OCI-LY1 (cell line): ENCODE data around the gene RFTN1.

Experiments used
- H2AFZ ChIP-seq: fragments of 200-600 bp; sonication (generic), shearing (Covaris generic); 2 replicates; pipeline ENCODE4 v1.6.0; 2014; ENCODE audit warnings: antibody characterized with exemption, mild to moderate bottlenecking, low read length
- H3F3A ChIP-seq: fragments of 200-600 bp; sonication (generic), shearing (Covaris generic); 2 replicates; pipeline ENCODE4 v1.6.0; 2014; ENCODE audit warnings: mild to moderate bottlenecking, antibody characterized with exemption, low read length, moderate library complexity; ENCODE audit not compliant: insufficient read depth
- H3K27ac ChIP-seq: fragments of 200-600 bp; sonication (generic); 2 replicates; pipeline ENCODE4 v1.5.1; 2014; ENCODE audit warnings: low read length, mixed run types, mild to moderate bottlenecking, low read depth; ENCODE audit not compliant: poor library complexity, severe bottlenecking
- H3K27me3 ChIP-seq: fragments of 200-600 bp; sonication (generic); 2 replicates; pipeline ENCODE4 v1.6.0; 2014; ENCODE audit warnings: antibody characterized with exemption, mild to moderate bottlenecking, low read length, moderate library complexity; ENCODE audit not compliant: insufficient read depth
- H3K36me3 ChIP-seq: fragments of 200-600 bp; sonication (generic); 2 replicates; pipeline ENCODE4 v1.6.1; 2014; ENCODE audit warnings: mild to moderate bottlenecking, antibody characterized with exemption, low read length, moderate library complexity, mixed read lengths; ENCODE audit not compliant: insufficient read depth
- H3K4me1 ChIP-seq: fragments of 200-600 bp; sonication (generic); 2 replicates; pipeline ENCODE4 v1.5.1; 2014; ENCODE audit warnings: mild to moderate bottlenecking, low read length, moderate library complexity; ENCODE audit not compliant: insufficient read depth, severe bottlenecking
- H3K4me2 ChIP-seq: fragments of 200-600 bp; sonication (generic), shearing (Covaris generic); 2 replicates; pipeline ENCODE4 v1.6.1; 2014; ENCODE audit warnings: low read length
- H3K4me3 ChIP-seq: fragments of 200-600 bp; sonication (generic); 2 replicates; pipeline ENCODE4 v1.5.1; 2014; ENCODE audit warnings: low read length, low read depth, mild to moderate bottlenecking, mixed read lengths; ENCODE audit not compliant: poor library complexity, severe bottlenecking
- H3K79me2 ChIP-seq: fragments of 200-600 bp; shearing (Covaris generic); 2 replicates; pipeline ENCODE4 v1.6.1; 2016; ENCODE audit warnings: mixed run types, low read length, mixed read lengths; ENCODE audit not compliant: insufficient read depth
- H3K9ac ChIP-seq: fragments of 200-600 bp; sonication (generic), shearing (Covaris generic); 2 replicates; pipeline ENCODE4 v1.6.1; 2014; ENCODE audit warnings: mild to moderate bottlenecking, low read length, mixed read lengths
- H3K9me2 ChIP-seq: fragments of 200-600 bp; sonication (generic), shearing (Covaris generic); 2 replicates; pipeline ENCODE4 v1.6.1; 2014; ENCODE audit warnings: low read depth, mild to moderate bottlenecking, low read length, mixed read lengths
- H3K9me3 ChIP-seq: fragments of 200-600 bp; shearing (Covaris generic); 2 replicates; pipeline ENCODE4 v1.6.1; 2014; ENCODE audit warnings: low read length, mixed read lengths
- H4K20me1 ChIP-seq: fragments of 200-600 bp; sonication (generic), shearing (Covaris generic); 2 replicates; pipeline ENCODE4 v1.6.0; 2016; ENCODE audit warnings: mild to moderate bottlenecking, low read length; ENCODE audit not compliant: insufficient read depth
- CTCF ChIP-seq: fragments of 200-600 bp; sonication (generic), shearing (Covaris generic); IDR thresholded peaks from 2 replicates; pipeline ENCODE4 v1.5.1; 2017; ENCODE audit warnings: mild to moderate bottlenecking, antibody characterized with exemption, low read length, moderate library complexity, mixed read lengths
- EZH2 ChIP-seq: fragments of 200-600 bp; sonication (generic), shearing (Covaris generic); IDR thresholded peaks from 2 replicates; pipeline ENCODE4 v1.8.0; 2017; ENCODE audit warnings: borderline replicate concordance, mixed run types, mild to moderate bottlenecking, antibody characterized with exemption, low read length, moderate library complexity, mixed read lengths

The RFTN1 gene

GRCh38 chr3:16523778-16524177 lies 10.3 kb upstream of the RFTN1 start:
- no peak overlapping the region for H3K27ac ChIP-seq
- H3K4me3 ChIP-seq, result no peak overlapping the region
- H3K9me3 ChIP-seq, result peaks cover 12% of the 10 kb centered on the region; the same call in 1 of the 2 replicates
- H3K79me2 ChIP-seq, result no peaks in the 10 kb centered on the region
- no peaks in the 10 kb centered on the region for H4K20me1 ChIP-seq
- no peak overlapping the region for H3K9ac ChIP-seq
- no peaks in the 10 kb centered on the region for H3K27me3 ChIP-seq
- H3K4me2 ChIP-seq, result no peak overlapping the region
- TF ChIP-seq CTCF (no peak), EZH2 (no peak)
- no peaks in the 10 kb centered on the region; the same call in 1 of the 2 replicates for H3K36me3 ChIP-seq
- H3F3A ChIP-seq, result no peaks in the 10 kb centered on the region
- H2AFZ ChIP-seq, result no peak overlapping the region
- no peaks in the 10 kb centered on the region for H3K9me2 ChIP-seq
- H3K4me1 ChIP-seq, result peaks cover 22% of the 10 kb centered on the region

GRCh38 chr3:16522834-16523233 lies 9.3 kb upstream of the RFTN1 start:
- Histone ChIP-seq H2AFZ (no peak overlapping the region), H3K9me3 (peaks cover 12% of the 10 kb centered on the region; the same call in 1 of the 2 replicates), H3K4me3 (no peak overlapping the region), H3K36me3 (no peaks in the 10 kb centered on the region; the same call in 1 of the 2 replicates), H3K79me2 (no peaks in the 10 kb centered on the region), H3K27ac (no peak overlapping the region), H3K9me2 (no peaks in the 10 kb centered on the region), H3F3A (no peaks in the 10 kb centered on the region), H4K20me1 (no peaks in the 10 kb centered on the region), H3K4me2 (no peak overlapping the region), H3K27me3 (no peaks in the 10 kb centered on the region), H3K9ac (no peak overlapping the region), H3K4me1 (peaks cover 21% of the 10 kb centered on the region)
- TF ChIP-seq CTCF (no peak), EZH2 (no peak)

GRCh38 chr3:16520970-16521881 lies 7.7 kb upstream of the RFTN1 start:
- no peaks in the 10 kb centered on the region for H3K9me2 ChIP-seq
- H3K27me3 ChIP-seq, result no peaks in the 10 kb centered on the region
- H2AFZ ChIP-seq, result no peak overlapping the region
- H3K36me3 ChIP-seq, result no peaks in the 10 kb centered on the region; the same call in 1 of the 2 replicates
- no peak overlapping the region for H3K4me3 ChIP-seq
- peaks cover 32% of the 10 kb centered on the region for H3K4me1 ChIP-seq
- H4K20me1 ChIP-seq, result no peaks in the 10 kb centered on the region
- H3K9ac ChIP-seq, result no peak overlapping the region; the same call in 1 of the 2 replicates
- no peak overlapping the region for H3K27ac ChIP-seq
- peaks cover 12% of the 10 kb centered on the region; the same call in 1 of the 2 replicates for H3K9me3 ChIP-seq
- H3F3A ChIP-seq, result no peaks in the 10 kb centered on the region
- TF ChIP-seq EZH2, result no peak
- TF ChIP-seq CTCF, result no peak
- H3K4me2 ChIP-seq, result no peak overlapping the region; the same call in 1 of the 2 replicates
- no peaks in the 10 kb centered on the region for H3K79me2 ChIP-seq
